Endodermal cell (in vitro differentiated cells): Measurements from ENCODE around the gene NYNRIN. TPM values are rescaled to one million over a fixed set of nuclear protein-coding genes. Genes with fewer than 3 reads are reported as not detected.

ENCODE experiments used
- DNase-seq: peaks from one replicate; pipeline ENCODE4 v3.0.0-alpha.2; 2017
- H3K27ac ChIP-seq: 2 replicates; pipeline ENCODE4 v1.5.1; 2013; ENCODE audit warnings: mild to moderate bottlenecking, low read depth, low read length, moderate library complexity
- H3K27me3 ChIP-seq: 2 replicates; pipeline ENCODE4 v1.6.1; 2013; ENCODE audit warnings: mild to moderate bottlenecking, low read length, moderate library complexity; ENCODE audit not compliant: insufficient read depth, control insufficient read depth, poor library complexity, severe bottlenecking
- H3K36me3 ChIP-seq: 2 replicates; pipeline ENCODE4 v1.7.0; 2013; ENCODE audit warnings: mild to moderate bottlenecking, low read length, moderate library complexity; ENCODE audit not compliant: control insufficient read depth, insufficient read depth
- H3K4me1 ChIP-seq: one replicate; pipeline ENCODE4 v1.7.0; 2013; ENCODE audit warnings: low read length; ENCODE audit not compliant: control insufficient read depth, insufficient read depth
- H3K4me3 ChIP-seq: 2 replicates; pipeline ENCODE4 v1.5.1; 2013; ENCODE audit warnings: mild to moderate bottlenecking, low read length, moderate library complexity
- H3K9ac ChIP-seq: 2 replicates; pipeline ENCODE4 v1.6.1; 2013; ENCODE audit warnings: mild to moderate bottlenecking, low read length, moderate library complexity; ENCODE audit not compliant: poor library complexity, severe bottlenecking; ENCODE audit errors: extremely low read depth
- H3K9me3 ChIP-seq: 2 replicates; pipeline ENCODE4 v1.6.1; 2013; ENCODE audit warnings: mild to moderate bottlenecking, low read length, moderate library complexity; ENCODE audit not compliant: control insufficient read depth
- H3K27ac Mint-ChIP-seq: 2 replicates; pipeline ENCODE4 v1.8.0; 2020; ENCODE audit warnings: mixed read lengths
- H3K27me3 Mint-ChIP-seq: 2 replicates; pipeline ENCODE4 v1.8.0; 2021; ENCODE audit warnings: mild to moderate bottlenecking, mixed read lengths; ENCODE audit not compliant: insufficient read depth
- H3K36me3 Mint-ChIP-seq: 2 replicates; pipeline ENCODE4 v1.8.0; 2020; ENCODE audit warnings: low read depth, mixed read lengths
- H3K4me1 Mint-ChIP-seq: 2 replicates; pipeline ENCODE4 v1.8.0; 2020; ENCODE audit warnings: mixed read lengths
- H3K4me3 Mint-ChIP-seq: 2 replicates; pipeline ENCODE4 v1.8.0; 2020; ENCODE audit warnings: mild to moderate bottlenecking, moderate library complexity, mixed read lengths
- H3K9me3 Mint-ChIP-seq: 2 replicates; pipeline ENCODE4 v1.8.0; 2020; ENCODE audit warnings: mild to moderate bottlenecking, mixed read lengths
- CTCF ChIP-seq: fragments of 200-600 bp; sonication (generic); conservative IDR thresholded peaks from 2 replicates; pipeline ENCODE4 v1.5.0; 2021; ENCODE audit warnings: antibody characterized with exemption, mild to moderate bottlenecking
- WGBS, 2 experiments: methylation state at CpG; one replicate each; pipeline versions ENCODE4 v1.1.5 to v1.1.7; 2013; ENCODE audit warnings: missing lambda C conversion rate in 2 of 2, mixed read lengths in 1 of 2; ENCODE audit not compliant: insufficient coverage in 1 of 2, insufficient read length in 1 of 2; 5-methylcytosine and 5-hydroxymethylcytosine counted together
- total RNA-seq, 2 donors: library from RNA; stranded (reverse); fragmentation: NEBNext Ultra II Directional in 1 of 2; extraction: Animal tissue kit (Norgen Biotek cat#: 25700) in 1 of 2; gene quantifications; 2 replicates in 1 of 2; 3 replicates in 1 of 2; pipeline ENCODE4 v1.2.1, GENCODE V29; 2021

NYNRIN gene
- total RNA-seq, 2 donors from 2014 or later = 19.5 to 19.7 TPM

- Histone ChIP-seq H3K27me3 (no peaks in the 10 kb centered on the region), H3K4me3 (no peak overlapping the region), H3K27ac (no peak overlapping the region), H3K4me1 (no peaks in the 10 kb centered on the region), H3K36me3 (no peaks in the 10 kb centered on the region), H3K9me3 (no peaks in the 10 kb centered on the region), H3K9ac (no peak overlapping the region)
- Mint-ChIP-seq H3K27ac (no peak overlapping the region), H3K4me3 (no peak overlapping the region), H3K9me3 (no peaks in the 10 kb centered on the region), H3K36me3 (peaks cover 5% of the 10 kb centered on the region), H3K27me3 (no peaks in the 10 kb centered on the region), H3K4me1 (peaks cover 17% of the 10 kb centered on the region)
- 91 to 94% methylated on average over 3 of the region's 3 CpGs for WGBS, 2 experiments
- DNase-seq = no peak
- TF ChIP-seq CTCF = no peak
Measured at GRCh38 chr14:24408764-24409163, 10.0 kb downstream of the NYNRIN start.

DNA sequence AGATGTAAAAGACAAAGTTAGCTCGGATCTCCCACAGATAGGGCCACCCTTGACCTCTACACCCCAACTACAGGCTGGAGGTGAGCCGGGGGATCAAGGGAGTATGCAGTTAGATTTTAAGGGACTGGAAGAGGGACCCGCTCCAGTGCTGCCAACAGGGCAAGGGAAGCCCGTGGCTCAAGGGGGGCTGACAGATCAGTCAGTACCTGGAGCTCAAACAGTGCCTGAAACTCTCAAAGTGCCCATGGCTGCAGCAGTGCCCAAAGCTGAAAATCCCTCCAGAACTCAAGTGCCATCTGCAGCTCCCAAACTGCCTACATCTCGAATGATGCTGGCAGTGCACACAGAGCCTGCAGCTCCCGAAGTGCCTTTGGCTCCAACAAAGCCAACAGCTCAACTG is 10.4 kb downstream of the NYNRIN start:
- Histone ChIP-seq H3K36me3 (no peaks in the 10 kb centered on the region), H3K9me3 (no peaks in the 10 kb centered on the region), H3K27ac (no peak overlapping the region), H3K4me1 (no peaks in the 10 kb centered on the region), H3K9ac (no peak overlapping the region), H3K27me3 (no peaks in the 10 kb centered on the region), H3K4me3 (no peak overlapping the region)
- H3K27me3 Mint-ChIP-seq = no peaks in the 10 kb centered on the region
- H3K36me3 Mint-ChIP-seq = peaks cover 6% of the 10 kb centered on the region
- 86 to 92% methylated on average over 2 to 6 of the region's 6 CpGs for WGBS, 2 experiments
- no peak overlapping the region for H3K4me3 Mint-ChIP-seq
- no peak for DNase-seq
- no peak for TF ChIP-seq CTCF
- no peak overlapping the region for H3K27ac Mint-ChIP-seq
- peaks cover 13% of the 10 kb centered on the region for H3K4me1 Mint-ChIP-seq
- no peaks in the 10 kb centered on the region for H3K9me3 Mint-ChIP-seq

- Histone ChIP-seq H3K4me1 (no peaks in the 10 kb centered on the region), H3K9me3 (no peaks in the 10 kb centered on the region), H3K4me3 (no peak overlapping the region), H3K36me3 (no peaks in the 10 kb centered on the region), H3K27ac (no peak overlapping the region), H3K9ac (no peak overlapping the region), H3K27me3 (no peaks in the 10 kb centered on the region)
- Mint-ChIP-seq H3K9me3 (no peaks in the 10 kb centered on the region), H3K4me3 (no peak overlapping the region), H3K36me3 (peaks cover 12% of the 10 kb centered on the region), H3K27me3 (no peaks in the 10 kb centered on the region), H3K4me1 (peaks cover 5% of the 10 kb centered on the region), H3K27ac (no peak overlapping the region)
- 91 to 100% methylated on average over 7 to 10 of the region's 10 CpGs for WGBS, 2 experiments
- no peak for TF ChIP-seq CTCF
- no peak for DNase-seq
Measured at GRCh38 chr14:24409956-24410355, 11.2 kb downstream of the NYNRIN start.
